OCI-LY7 (cell line): Measurements from ENCODE around the gene GPR142.

Experiments used
- CTCF ChIP-seq: fragments of 200-600 bp; sonication (generic); conservative IDR thresholded peaks from 2 replicates; pipeline ENCODE4 v1.5.1; 2014; ENCODE audit warnings: mild to moderate bottlenecking, antibody characterized with exemption, low read length, moderate library complexity, mixed read lengths
- EZH2phosphoT487 ChIP-seq: fragments of 200-600 bp; sonication (generic); IDR thresholded peaks from 2 replicates; pipeline ENCODE4 v1.6.1; 2018; ENCODE audit warnings: low read depth, borderline replicate concordance, mild to moderate bottlenecking, mixed run types, antibody characterized with exemption, low read length, moderate library complexity, mixed read lengths

GRCh38 chr17:74334393-74335039 lies 32.8 kb upstream of the GPR142 start:
- TF ChIP-seq CTCF, result no peak
- no peak for TF ChIP-seq EZH2phosphoT487
